Measurements from ENCODE around the gene IGSF8.

The IGSF8 gene

GRCh38 chr1:160105155-160105554 is 6.7 kb upstream of the IGSF8 start:
- Histone ChIP-seq H3K4me1 (ENCODE audit: control insufficient read depth, low read length) (peaks cover 14% of the 10 kb centered on the region), H3K36me3 (ENCODE audit: control insufficient read depth, low read length) (no peaks in the 10 kb centered on the region), H3K4me3 (ENCODE audit: low read length) (no peak overlapping the region), H3K79me2 (ENCODE audit: control insufficient read depth, low read length) (no peaks in the 10 kb centered on the region), H3F3A (ENCODE audit: control insufficient read depth, insufficient read depth) (0 out of 2 replicates have a peak, but pooled peaks cover 4% of the 10 kb centered on the region), H3K4me2 (ENCODE audit: low read length) (no peak overlapping the region), H3K27me3 (ENCODE audit: control insufficient read depth, low read length) (no peaks in the 10 kb centered on the region), H3K9me2 (replicated peaks; ENCODE audit: control insufficient read depth, low read length) (no peaks in the 10 kb centered on the region), H3K27ac (ENCODE audit: low read depth, low read length) (no peak overlapping the region), H3K9me3 (ENCODE audit: control insufficient read depth, insufficient read depth, low read length) (no peaks in the 10 kb centered on the region), H4K20me1 (ENCODE audit: control insufficient read depth, insufficient read depth, low read depth, low read length) (no peaks in the 10 kb centered on the region)
- no peak for TF ChIP-seq CTCF (IDR thresholded peaks at IDR 0.05; ENCODE audit: low read depth, low read length, poor library complexity, severe bottlenecking)

GRCh38 chr1:160104486-160104885 is 6.1 kb upstream of the IGSF8 start:
- Histone ChIP-seq H3F3A (ENCODE audit: control insufficient read depth, insufficient read depth) (0 out of 2 replicates have a peak, but pooled peaks cover 4% of the 10 kb centered on the region), H3K36me3 (ENCODE audit: control insufficient read depth, low read length) (no peaks in the 10 kb centered on the region), H3K9me2 (replicated peaks; ENCODE audit: control insufficient read depth, low read length) (no peaks in the 10 kb centered on the region), H3K9me3 (ENCODE audit: control insufficient read depth, insufficient read depth, low read length) (no peaks in the 10 kb centered on the region), H3K27ac (ENCODE audit: low read depth, low read length) (no peak overlapping the region), H4K20me1 (ENCODE audit: control insufficient read depth, insufficient read depth, low read depth, low read length) (no peaks in the 10 kb centered on the region), H3K4me1 (ENCODE audit: control insufficient read depth, low read length) (peaks cover 17% of the 10 kb centered on the region), H3K4me3 (ENCODE audit: low read length) (no peak overlapping the region), H3K4me2 (ENCODE audit: low read length) (no peak overlapping the region), H3K27me3 (ENCODE audit: control insufficient read depth, low read length) (no peaks in the 10 kb centered on the region), H3K79me2 (ENCODE audit: control insufficient read depth, low read length) (no peaks in the 10 kb centered on the region)
- TF ChIP-seq EZH2phosphoT487 (IDR thresholded peaks at IDR 0.05; ENCODE audit: borderline replicate concordance, low read length) (no peak), CTCF (IDR thresholded peaks at IDR 0.05; ENCODE audit: low read depth, low read length, poor library complexity, severe bottlenecking) (no peak)

GRCh38 chr1:160103658-160104408 is 5.4 kb upstream of the IGSF8 start:
- no peak overlapping the region for H3K27ac ChIP-seq (ENCODE audit: low read depth, low read length)
- H3K79me2 ChIP-seq (ENCODE audit: control insufficient read depth, low read length): no peaks in the 10 kb centered on the region
- TF ChIP-seq EZH2phosphoT487 (IDR thresholded peaks at IDR 0.05; ENCODE audit: borderline replicate concordance, low read length) (no peak), CTCF (IDR thresholded peaks at IDR 0.05; ENCODE audit: low read depth, low read length, poor library complexity, severe bottlenecking) (no peak)
- H3K36me3 ChIP-seq (ENCODE audit: control insufficient read depth, low read length): no peaks in the 10 kb centered on the region
- no peaks in the 10 kb centered on the region for H3K9me3 ChIP-seq (ENCODE audit: control insufficient read depth, insufficient read depth, low read length)
- H3K27me3 ChIP-seq (ENCODE audit: control insufficient read depth, low read length): no peaks in the 10 kb centered on the region
- H4K20me1 ChIP-seq (ENCODE audit: control insufficient read depth, insufficient read depth, low read depth, low read length): no peaks in the 10 kb centered on the region
- H3K4me2 ChIP-seq (ENCODE audit: low read length): no peak overlapping the region
- no peak overlapping the region for H3K4me3 ChIP-seq (ENCODE audit: low read length)
- 0 out of 2 replicates have a peak, but pooled peaks cover 4% of the 10 kb centered on the region for H3F3A ChIP-seq (ENCODE audit: control insufficient read depth, insufficient read depth)
- H3K9me2 ChIP-seq (replicated peaks; ENCODE audit: control insufficient read depth, low read length): no peaks in the 10 kb centered on the region
- peaks cover 23% of the 10 kb centered on the region for H3K4me1 ChIP-seq (ENCODE audit: control insufficient read depth, low read length)
